GM06990 (cell line): ENCODE data around the gene MUCL1.

Experiments
- DNase-seq: peaks from one replicate; pipeline ENCODE4 v3.0.0-alpha.2; 2011; ENCODE audit not compliant: insufficient read length; ENCODE audit errors: extremely low read depth
- H3K27me3 ChIP-seq: replicated peaks from 2 replicates; pipeline ENCODE4 v1.6.0; 2011; ENCODE audit warnings: low read length; ENCODE audit not compliant: control insufficient read depth, insufficient read depth
- H3K36me3 ChIP-seq: 2 replicates; pipeline ENCODE4 v1.5.1; 2011; ENCODE audit warnings: low read length; ENCODE audit not compliant: control insufficient read depth, insufficient read depth
- H3K4me3 ChIP-seq: replicated peaks from 2 replicates; pipeline ENCODE4 v1.5.1; 2011; ENCODE audit warnings: low read depth, mild to moderate bottlenecking, control low read depth, low read length
- CTCF ChIP-seq: IDR thresholded peaks from 2 replicates; pipeline ENCODE4 v1.5.1; 2011; ENCODE audit warnings: low read length, control low read depth, mild to moderate bottlenecking, inconsistent platforms; ENCODE audit not compliant: insufficient read depth, poor library complexity, severe bottlenecking

MUCL1 gene

GRCh38 chr12:54863948-54864618 is 9.8 kb downstream of the MUCL1 start:
- no peak for DNase-seq
- Histone ChIP-seq H3K36me3 (no peaks in the 10 kb centered on the region), H3K27me3 (no peaks in the 10 kb centered on the region), H3K4me3 (no peak overlapping the region)
- no peak for TF ChIP-seq CTCF

- H3K4me3 ChIP-seq = no peak overlapping the region
- no peak for TF ChIP-seq CTCF
- no peaks in the 10 kb centered on the region for H3K27me3 ChIP-seq
- DNase-seq = no peak
- no peaks in the 10 kb centered on the region for H3K36me3 ChIP-seq
These were observed 11.5 kb downstream of the MUCL1 start for GRCh38 chr12:54865683-54866324.

- TF ChIP-seq CTCF = no peak
- no peaks in the 10 kb centered on the region for H3K36me3 ChIP-seq
- no peak for DNase-seq
- H3K27me3 ChIP-seq = no peaks in the 10 kb centered on the region
- no peak overlapping the region for H3K4me3 ChIP-seq
These were observed 14.4 kb downstream of the MUCL1 start for GRCh38 chr12:54868690-54869089.

GRCh38 chr12:54870048-54870447 is 15.7 kb downstream of the MUCL1 start:
- Histone ChIP-seq H3K4me3 (no peak overlapping the region), H3K27me3 (no peaks in the 10 kb centered on the region), H3K36me3 (no peaks in the 10 kb centered on the region)
- no peak for TF ChIP-seq CTCF
- no peak for DNase-seq

- TF ChIP-seq CTCF = no peak
- no peaks in the 10 kb centered on the region for H3K27me3 ChIP-seq
- no peak for DNase-seq
- no peak overlapping the region for H3K4me3 ChIP-seq
- no peaks in the 10 kb centered on the region for H3K36me3 ChIP-seq
These were observed 16.3 kb downstream of the MUCL1 start for GRCh38 chr12:54870617-54871016.

GRCh38 chr12:54879150-54879549 is 24.8 kb downstream of the MUCL1 start:
- TF ChIP-seq CTCF = no peak
- Histone ChIP-seq H3K36me3 (no peaks in the 10 kb centered on the region), H3K27me3 (no peaks in the 10 kb centered on the region), H3K4me3 (no peak overlapping the region)
- DNase-seq = no peak
